ENCODE data around the gene SENP6. TPM values are rescaled to one million over a fixed set of nuclear protein-coding genes. Genes with fewer than 3 reads are reported as not detected.
A peak's percentile ranks its signal among the peaks of the same experiment; 100 is the strongest.

The SENP6 gene
- total and polyA plus RNA-seq, 10 donors: 29.2 to 166 (median 122) TPM

- WGBS, 5 donors: 0 to 2% (median 1%) methylated on average over 26 to 97 of the region's 97 CpGs
- Histone ChIP-seq H3K27ac (peak within 1 kb of the TSS; percentile 69 to 90 (median 84)), H3K9me3 (no peaks in the 10 kb centered on the region), H3K36me3 (no peaks in the 10 kb centered on the region), H3K4me1 (peaks cover 6 to 51% (median 27%) of the 10 kb centered on the region in 6 donors), H3K4me3 (peak within 1 kb of the TSS; percentile 70 to 91 (median 79)), H3K27me3 (replicated peaks in 1 of 7) (peaks cover 0 to 90% (median 4%) of the 10 kb centered on the region in 7 donors)
- intact Hi-C loops (cut with DNase I; ENCODE audit: low total_unique reads): no loop called here
- DNase-seq: peak; percentile 90
- TF ChIP-seq, protein P1, sequence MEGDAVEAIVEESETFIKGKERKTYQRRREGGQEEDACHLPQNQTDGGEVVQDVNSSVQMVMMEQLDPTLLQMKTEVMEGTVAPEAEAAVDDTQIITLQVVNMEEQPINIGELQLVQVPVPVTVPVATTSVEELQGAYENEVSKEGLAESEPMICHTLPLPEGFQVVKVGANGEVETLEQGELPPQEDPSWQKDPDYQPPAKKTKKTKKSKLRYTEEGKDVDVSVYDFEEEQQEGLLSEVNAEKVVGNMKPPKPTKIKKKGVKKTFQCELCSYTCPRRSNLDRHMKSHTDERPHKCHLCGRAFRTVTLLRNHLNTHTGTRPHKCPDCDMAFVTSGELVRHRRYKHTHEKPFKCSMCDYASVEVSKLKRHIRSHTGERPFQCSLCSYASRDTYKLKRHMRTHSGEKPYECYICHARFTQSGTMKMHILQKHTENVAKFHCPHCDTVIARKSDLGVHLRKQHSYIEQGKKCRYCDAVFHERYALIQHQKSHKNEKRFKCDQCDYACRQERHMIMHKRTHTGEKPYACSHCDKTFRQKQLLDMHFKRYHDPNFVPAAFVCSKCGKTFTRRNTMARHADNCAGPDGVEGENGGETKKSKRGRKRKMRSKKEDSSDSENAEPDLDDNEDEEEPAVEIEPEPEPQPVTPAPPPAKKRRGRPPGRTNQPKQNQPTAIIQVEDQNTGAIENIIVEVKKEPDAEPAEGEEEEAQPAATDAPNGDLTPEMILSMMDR (IDR thresholded peaks at IDR 0.05 in 8 of 11, conservative IDR thresholded peaks at IDR 0.05 in 3 of 11): no peak
- TF ChIP-seq POLR2AphosphoS5 (IDR thresholded peaks at IDR 0.05) (peak; percentile 80 to 91 (median 90)), POLR2A (IDR thresholded peaks at IDR 0.05) (peak in 1 of 3 donors; percentile 60)
Measured at GRCh38 chr6:75748743-75749538, 147.3 kb downstream of the SENP6 start, which contains the start of gene MYO6. Gene MYO6, plus strand, starts transcription at chr6:75749239. Its CDS starts 68,309 bp downstream, at chr6:75817548.

- no peaks in the 10 kb centered on the region for H3K9me3 ChIP-seq
- peaks cover 6 to 53% (median 27%) of the 10 kb centered on the region in 6 donors for H3K4me1 ChIP-seq
- H3K36me3 ChIP-seq: no peaks in the 10 kb centered on the region
- H3K27ac ChIP-seq: peak overlapping the region in 1 of 8 donors; percentile 29
- TF ChIP-seq POLR2AphosphoS5 (IDR thresholded peaks at IDR 0.05) (no peak), POLR2A (IDR thresholded peaks at IDR 0.05) (no peak)
- TF ChIP-seq, protein P1 (IDR thresholded peaks at IDR 0.05 in 8 of 11, conservative IDR thresholded peaks at IDR 0.05 in 3 of 11): no peak
- H3K27me3 ChIP-seq (replicated peaks in 1 of 7): peaks cover 0 to 74% (median 4%) of the 10 kb centered on the region in 7 donors
- intact Hi-C loops (cut with DNase I; ENCODE audit: low total_unique reads): no loop called here
- WGBS, 5 donors: 67 to 83% (median 73%) methylated on average over 2 of the region's 2 CpGs
- H3K4me3 ChIP-seq: peak overlapping the region in 1 of 8 donors; percentile 83
- no peak for DNase-seq
Measured at GRCh38 chr6:75751443-75751842, 149.8 kb downstream of the SENP6 start.

GRCh38 chr6:75752365-75752764 is 150.7 kb downstream of the SENP6 start:
- Histone ChIP-seq H3K9me3 (no peaks in the 10 kb centered on the region), H3K36me3 (no peaks in the 10 kb centered on the region), H3K4me3 (no peak overlapping the region), H3K27ac (no peak overlapping the region), H3K27me3 (replicated peaks in 1 of 7) (peaks cover 0 to 68% (median 4%) of the 10 kb centered on the region in 7 donors), H3K4me1 (peaks cover 6 to 53% (median 27%) of the 10 kb centered on the region in 6 donors)
- no peak for DNase-seq
- 66 to 80% (median 76%) methylated on average over 3 of the region's 3 CpGs for WGBS, 5 donors
- intact Hi-C loops (cut with DNase I; ENCODE audit: low total_unique reads): no loop called here
- TF ChIP-seq POLR2AphosphoS5 (IDR thresholded peaks at IDR 0.05) (no peak), POLR2A (IDR thresholded peaks at IDR 0.05) (no peak)
- TF ChIP-seq, protein P1 (IDR thresholded peaks at IDR 0.05 in 8 of 11, conservative IDR thresholded peaks at IDR 0.05 in 3 of 11): no peak

GRCh38 chr6:75755704-75756103 is 154.0 kb downstream of the SENP6 start:
- TF ChIP-seq POLR2A (IDR thresholded peaks at IDR 0.05): no peak
- 90 to 95% (median 94%) methylated on average over 5 of the region's 5 CpGs for WGBS, 5 donors
- Histone ChIP-seq H3K36me3 (no peaks in the 10 kb centered on the region), H3K27ac (no peak overlapping the region), H3K4me1 (peaks cover 0 to 25% (median 12%) of the 10 kb centered on the region in 6 donors), H3K27me3 (replicated peaks in 1 of 7) (peaks cover 0 to 54% (median 0%) of the 10 kb centered on the region in 7 donors), H3K4me3 (no peak overlapping the region), H3K9me3 (no peaks in the 10 kb centered on the region)
- DNase-seq: no peak
- intact Hi-C loops (cut with DNase I; ENCODE audit: low total_unique reads): no loop called here
